HG02973 (cell line): ENCODE data around the gene KRTAP4-16.
"Not testable (repeated sequence)": the region's sequence is repeated elsewhere in the genome, so short reads cannot be mapped to it uniquely, and the experiment has no call there.

Experiments
- ATAC-seq: cut with Tn5 transposase; IDR thresholded peaks from one replicate; pipeline ENCODE4 v1.9.1; 2021; ENCODE audit warnings: moderate library complexity; ENCODE audit not compliant: unreplicated experiment

Gene KRTAP4-16

GRCh38 chr17:41101586-41102259, at the start of gene KRTAP4-16:
KRTAP4-16 (minus strand) TSS chr17:41102209; CDS start chr17:41102209, 0 bp downstream.
- no peak for ATAC-seq

GRCh38 chr17:41151525-41151924, 49.5 kb upstream of the KRTAP4-16 start:
- no peak for ATAC-seq

GRCh38 chr17:41150026-41150425, 48.0 kb upstream of the KRTAP4-16 start:
- no peak for ATAC-seq

- no peak for ATAC-seq
These were observed 47.6 kb upstream of the KRTAP4-16 start, which contains the start of gene KRTAP4-5 for GRCh38 chr17:41149652-41149985. KRTAP4-5 (minus strand) TSS chr17:41149825; CDS start chr17:41149767, 58 bp downstream.

GRCh38 chr17:41148971-41149651, 47.1 kb upstream of the KRTAP4-16 start:
- ATAC-seq, result not testable (repeated sequence)

- no peak for ATAC-seq
These were observed 45.7 kb upstream of the KRTAP4-16 start for GRCh38 chr17:41147531-41148204.

- ATAC-seq, result no peak
These were observed 43.3 kb upstream of the KRTAP4-16 start for GRCh38 chr17:41145261-41145660.

- ATAC-seq, result no peak
These were observed 42.8 kb upstream of the KRTAP4-16 start for GRCh38 chr17:41144846-41145245.

- no peak for ATAC-seq
These were observed 39.4 kb upstream of the KRTAP4-16 start for GRCh38 chr17:41141361-41141760.

GRCh38 chr17:41140360-41141131, 38.5 kb upstream of the KRTAP4-16 start, which contains the start of gene KRTAP4-6:
KRTAP4-6 (minus strand) TSS chr17:41140544; CDS start chr17:41140487, 57 bp downstream.
- no peak for ATAC-seq

- not testable (repeated sequence) for ATAC-seq
These were observed 37.9 kb upstream of the KRTAP4-16 start for GRCh38 chr17:41139865-41140264.

- ATAC-seq, result no peak
These were observed 32.1 kb upstream of the KRTAP4-16 start for GRCh38 chr17:41133880-41134735.

GRCh38 chr17:41131979-41132378, 30.0 kb upstream of the KRTAP4-16 start:
- ATAC-seq, result no peak

GRCh38 chr17:41127371-41127770, 25.4 kb upstream of the KRTAP4-16 start:
- ATAC-seq, result no peak

- ATAC-seq, result no peak
These were observed 24.4 kb upstream of the KRTAP4-16 start for GRCh38 chr17:41126412-41126811.

- ATAC-seq, result no peak
These were observed 23.1 kb upstream of the KRTAP4-16 start for GRCh38 chr17:41125064-41125463.

- ATAC-seq, result not testable (repeated sequence)
These were observed 22.0 kb upstream of the KRTAP4-16 start, which contains the start of gene KRTAP4-12 for GRCh38 chr17:41123991-41124371. KRTAP4-12 (minus strand) TSS chr17:41124182; CDS start chr17:41124122, 60 bp downstream.

- not testable (repeated sequence) for ATAC-seq
These were observed 21.4 kb upstream of the KRTAP4-16 start for GRCh38 chr17:41123292-41123990.

- ATAC-seq, result no peak
These were observed 19.7 kb upstream of the KRTAP4-16 start for GRCh38 chr17:41121742-41122141.
